HG03159 (cell line): ENCODE results near the gene ISLR.

ENCODE experiments used
- ATAC-seq: cut with Tn5 transposase; IDR thresholded peaks from one replicate; pipeline ENCODE4 v1.9.1; 2021; ENCODE audit warnings: mild to moderate bottlenecking, moderate library complexity; ENCODE audit not compliant: unreplicated experiment

The ISLR gene

GRCh38 chr15:74209997-74210671 is 36.6 kb downstream of the ISLR start:
- no peak for ATAC-seq

GRCh38 chr15:74210729-74211128 is 37.2 kb downstream of the ISLR start:
- no peak for ATAC-seq

- no peak for ATAC-seq
These were observed 38.1 kb downstream of the ISLR start for GRCh38 chr15:74211656-74212055.

- no peak for ATAC-seq
These were observed 39.0 kb downstream of the ISLR start for GRCh38 chr15:74212494-74212893.

GRCh38 chr15:74213858-74214284 is 40.4 kb downstream of the ISLR start:
- no peak for ATAC-seq

- no peak for ATAC-seq
These were observed 41.0 kb downstream of the ISLR start for GRCh38 chr15:74214324-74215021.

- ATAC-seq = no peak
These were observed 42.4 kb downstream of the ISLR start for GRCh38 chr15:74215958-74216357.

GRCh38 chr15:74216949-74217348 is 43.4 kb downstream of the ISLR start:
- no peak for ATAC-seq

- ATAC-seq = no peak
These were observed 44.7 kb downstream of the ISLR start for GRCh38 chr15:74217907-74218885.

GRCh38 chr15:74220475-74221248 is 47.2 kb downstream of the ISLR start:
- ATAC-seq = no peak

GRCh38 chr15:74221399-74222239 is 48.1 kb downstream of the ISLR start:
- ATAC-seq = no peak

GRCh38 chr15:74222240-74223119 is 49.0 kb downstream of the ISLR start:
- ATAC-seq = no peak

- no peak for ATAC-seq
These were observed 52.4 kb downstream of the ISLR start for GRCh38 chr15:74225928-74226327.
